ENCODE results near the gene OTOGL.

DNA sequence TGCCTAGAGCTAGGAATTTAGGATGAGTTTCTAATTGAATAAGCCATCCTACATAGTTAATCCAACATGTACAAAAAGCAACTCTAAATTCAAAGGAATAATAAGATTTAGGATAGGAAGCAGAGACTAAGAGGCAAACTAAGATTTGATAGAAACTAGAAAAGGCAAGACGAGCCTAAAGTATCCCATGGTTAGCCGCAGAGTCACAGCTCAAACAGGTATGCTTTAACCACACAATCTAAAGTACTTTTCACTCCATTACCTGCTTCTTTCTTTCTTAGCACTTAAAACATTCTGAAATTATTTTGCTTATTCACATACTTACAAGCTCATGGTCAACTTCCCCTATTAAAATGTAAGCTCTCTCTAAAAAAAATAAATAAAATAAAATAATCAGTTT is 51.8 kb downstream of the OTOGL start:
- TF ChIP-seq FEZF1 (tag by site-specific recombination; IDR thresholded peaks at IDR 0.05) (no peak), ZNF175 (tag by site-specific recombination; IDR thresholded peaks at IDR 0.05) (no peak), ZNF114 (tag by site-specific recombination; IDR thresholded peaks at IDR 0.05) (no peak), YY1 (tag by site-specific recombination; IDR thresholded peaks at IDR 0.05) (no peak), ZBTB7A (tag by site-specific recombination; IDR thresholded peaks at IDR 0.05; ENCODE audit: low read depth) (no peak), ZSCAN30 (tag by site-specific recombination; IDR thresholded peaks at IDR 0.05) (no peak)
- TF ChIP-seq, protein P1, sequence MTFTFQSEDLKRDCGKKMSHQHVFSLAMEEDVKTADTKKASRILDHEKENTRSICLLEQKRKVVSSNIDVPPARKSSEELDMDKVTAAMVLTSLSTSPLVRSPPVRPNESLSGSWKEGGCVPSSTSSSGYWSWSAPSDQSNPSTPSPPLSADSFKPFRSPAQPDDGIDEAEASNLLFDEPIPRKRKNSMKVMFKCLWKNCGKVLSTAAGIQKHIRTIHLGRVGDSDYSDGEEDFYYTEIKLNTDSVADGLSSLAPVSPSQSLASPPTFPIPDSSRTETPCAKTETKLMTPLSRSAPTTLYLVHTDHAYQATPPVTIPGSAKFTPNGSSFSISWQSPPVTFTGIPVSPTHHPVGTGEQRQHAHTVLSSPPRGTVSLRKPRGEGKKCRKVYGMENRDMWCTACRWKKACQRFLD (tag by site-specific recombination; IDR thresholded peaks at IDR 0.05): no peak
- TF ChIP-seq, protein P2, sequence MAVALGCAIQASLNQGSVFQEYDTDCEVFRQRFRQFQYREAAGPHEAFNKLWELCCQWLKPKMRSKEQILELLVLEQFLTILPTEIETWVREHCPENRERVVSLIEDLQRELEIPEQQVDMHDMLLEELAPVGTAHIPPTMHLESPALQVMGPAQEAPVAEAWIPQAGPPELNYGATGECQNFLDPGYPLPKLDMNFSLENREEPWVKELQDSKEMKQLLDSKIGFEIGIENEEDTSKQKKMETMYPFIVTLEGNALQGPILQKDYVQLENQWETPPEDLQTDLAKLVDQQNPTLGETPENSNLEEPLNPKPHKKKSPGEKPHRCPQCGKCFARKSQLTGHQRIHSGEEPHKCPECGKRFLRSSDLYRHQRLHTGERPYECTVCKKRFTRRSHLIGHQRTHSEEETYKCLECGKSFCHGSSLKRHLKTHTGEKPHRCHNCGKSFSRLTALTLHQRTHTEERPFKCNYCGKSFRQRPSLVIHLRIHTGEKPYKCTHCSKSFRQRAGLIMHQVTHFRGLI (tag by site-specific recombination; IDR thresholded peaks at IDR 0.05): no peak
- TF ChIP-seq, protein P3, sequence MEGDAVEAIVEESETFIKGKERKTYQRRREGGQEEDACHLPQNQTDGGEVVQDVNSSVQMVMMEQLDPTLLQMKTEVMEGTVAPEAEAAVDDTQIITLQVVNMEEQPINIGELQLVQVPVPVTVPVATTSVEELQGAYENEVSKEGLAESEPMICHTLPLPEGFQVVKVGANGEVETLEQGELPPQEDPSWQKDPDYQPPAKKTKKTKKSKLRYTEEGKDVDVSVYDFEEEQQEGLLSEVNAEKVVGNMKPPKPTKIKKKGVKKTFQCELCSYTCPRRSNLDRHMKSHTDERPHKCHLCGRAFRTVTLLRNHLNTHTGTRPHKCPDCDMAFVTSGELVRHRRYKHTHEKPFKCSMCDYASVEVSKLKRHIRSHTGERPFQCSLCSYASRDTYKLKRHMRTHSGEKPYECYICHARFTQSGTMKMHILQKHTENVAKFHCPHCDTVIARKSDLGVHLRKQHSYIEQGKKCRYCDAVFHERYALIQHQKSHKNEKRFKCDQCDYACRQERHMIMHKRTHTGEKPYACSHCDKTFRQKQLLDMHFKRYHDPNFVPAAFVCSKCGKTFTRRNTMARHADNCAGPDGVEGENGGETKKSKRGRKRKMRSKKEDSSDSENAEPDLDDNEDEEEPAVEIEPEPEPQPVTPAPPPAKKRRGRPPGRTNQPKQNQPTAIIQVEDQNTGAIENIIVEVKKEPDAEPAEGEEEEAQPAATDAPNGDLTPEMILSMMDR (tag by site-specific recombination; IDR thresholded peaks at IDR 0.05): no peak
- TF ChIP-seq, protein P4, sequence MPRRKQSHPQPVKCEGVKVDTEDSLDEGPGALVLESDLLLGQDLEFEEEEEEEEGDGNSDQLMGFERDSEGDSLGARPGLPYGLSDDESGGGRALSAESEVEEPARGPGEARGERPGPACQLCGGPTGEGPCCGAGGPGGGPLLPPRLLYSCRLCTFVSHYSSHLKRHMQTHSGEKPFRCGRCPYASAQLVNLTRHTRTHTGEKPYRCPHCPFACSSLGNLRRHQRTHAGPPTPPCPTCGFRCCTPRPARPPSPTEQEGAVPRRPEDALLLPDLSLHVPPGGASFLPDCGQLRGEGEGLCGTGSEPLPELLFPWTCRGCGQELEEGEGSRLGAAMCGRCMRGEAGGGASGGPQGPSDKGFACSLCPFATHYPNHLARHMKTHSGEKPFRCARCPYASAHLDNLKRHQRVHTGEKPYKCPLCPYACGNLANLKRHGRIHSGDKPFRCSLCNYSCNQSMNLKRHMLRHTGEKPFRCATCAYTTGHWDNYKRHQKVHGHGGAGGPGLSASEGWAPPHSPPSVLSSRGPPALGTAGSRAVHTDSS (tag by site-specific recombination; IDR thresholded peaks at IDR 0.05): no peak
- TF ChIP-seq, protein P5, sequence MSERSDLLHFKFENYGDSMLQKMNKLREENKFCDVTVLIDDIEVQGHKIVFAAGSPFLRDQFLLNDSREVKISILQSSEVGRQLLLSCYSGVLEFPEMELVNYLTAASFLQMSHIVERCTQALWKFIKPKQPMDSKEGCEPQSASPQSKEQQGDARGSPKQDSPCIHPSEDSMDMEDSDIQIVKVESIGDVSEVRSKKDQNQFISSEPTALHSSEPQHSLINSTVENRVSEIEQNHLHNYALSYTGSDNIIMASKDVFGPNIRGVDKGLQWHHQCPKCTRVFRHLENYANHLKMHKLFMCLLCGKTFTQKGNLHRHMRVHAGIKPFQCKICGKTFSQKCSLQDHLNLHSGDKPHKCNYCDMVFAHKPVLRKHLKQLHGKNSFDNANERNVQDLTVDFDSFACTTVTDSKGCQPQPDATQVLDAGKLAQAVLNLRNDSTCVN (tag by site-specific recombination; optimal IDR thresholded peaks at IDR 0.05): no peak
